Ovary (tissue), 9 donors: ENCODE results near the gene ALOX5AP. TPM values are rescaled to one million over a fixed set of nuclear protein-coding genes. Genes with fewer than 3 reads are reported as not detected.

Source experiments
- DNase-seq, 5 donors: peaks; one replicate each; pipeline ENCODE4 v3.0.0-alpha.2; 2019 to 2020
- H3K27ac ChIP-seq, 2 donors: fragments of 200-600 bp; one replicate each; pipeline versions ENCODE4 v1.5.1 to v1.8.0; 2019 to 2022
- H3K27me3 ChIP-seq: fragments of 200-600 bp; one replicate; pipeline ENCODE4 v1.8.0; 2022
- H3K36me3 ChIP-seq: fragments of 200-600 bp; sonication (generic); one replicate; pipeline ENCODE4 v1.5.1; 2019
- H3K4me1 ChIP-seq: one replicate; pipeline ENCODE4 v1.8.1; 2013; ENCODE audit warnings: mild to moderate bottlenecking, moderate library complexity; ENCODE audit not compliant: insufficient read depth
- H3K4me3 ChIP-seq: fragments of 200-600 bp; sonication (generic); one replicate; pipeline ENCODE4 v1.5.1; 2017
- H3K9me3 ChIP-seq, 2 donors: fragments of 200-600 bp in 1 of 2; sonication (generic) in 1 of 2; one replicate each; pipeline versions ENCODE4 v1.5.1 to v1.8.1; 2013 to 2019; ENCODE audit warnings: mild to moderate bottlenecking in 1 of 2, moderate library complexity in 1 of 2
- EP300 ChIP-seq: sonication (generic); formaldehyde crosslinking; IDR thresholded peaks from one replicate; pipeline ENCODE4 v1.6.1; 2017; ENCODE audit warnings: antibody characterized with exemption
- POLR2A ChIP-seq: fragments of 450-650 bp; IDR thresholded peaks from one replicate; pipeline ENCODE4 v1.6.1; 2017; ENCODE audit warnings: antibody characterized with exemption, mild to moderate bottlenecking, moderate library complexity
- WGBS, 3 donors: extraction: QIAGEN DNeasy Blood & Tissue Kit in 1 of 3; methylation state at CpG; one replicate each; pipeline versions ENCODE4 v1.1.5 to v1.1.7; 2013 to 2017; 5-methylcytosine and 5-hydroxymethylcytosine counted together
- intact Hi-C, 4 donors: fragments of 100-400 bp; cut with DNase I; formaldehyde crosslinking; loops; one replicate each; pipeline versions ENCODE4 v1.11.0 to v1.15.1; 2022 to 2023
- polyA plus RNA-seq, 2 donors: library from polyadenylated mRNA; stranded (reverse); fragments of 200-250 nt in 1 of 2; fragments of 350-450 nt in 1 of 2; fragmentation: Illumina TruSeq in 1 of 2; extraction: RNeasy Lipid Tissue Mini Kit (QIAGEN cat#74804) in 1 of 2; gene quantifications; one replicate each; pipeline ENCODE4 v1.2.3, GENCODE V29; 2013 to 2014
- total RNA-seq, 7 donors: library from RNA; depleted of rRNA in 2 of 7; stranded (reverse); fragments of >200 nt in 2 of 7; fragmentation: NEBNext Ultra II Directional in 3 of 7; extraction: Animal tissue kit (Norgen Biotek cat#: 25700) in 3 of 7; gene quantifications; one replicate each; pipeline versions ENCODE4 v1.1.0 to v1.2.4, GENCODE V29; 2016 to 2023
- TF ChIP-seq, protein P1 (sequence below), 3 donors: fragments of 450-650 bp in 2 of 3; fragments of 200-600 bp in 1 of 3; IDR thresholded peaks; one replicate each; pipeline versions ENCODE4 v1.5.1 to v1.8.0; 2016 to 2022; ENCODE audit warnings: antibody characterized with exemption in 3 of 3, mild to moderate bottlenecking in 1 of 3
- donor health status: DM: no; HTN: no; CAD: no; lungs with moderate emphysema.
- donor health status: DM: no; HTN: no; CAD: no.
- donor health status: Bipolar disorder and iron deficiency.
- donor health status: DM: yes; HTN: yes; CAD: no.
- donor health status: DM: no; HTN: no; CAD: no.
- donor health status: DM: yes; HTN: yes; CAD: no.

Gene ALOX5AP
- total and polyA plus RNA-seq, 9 donors: 3.3 to 41.6 (median 10.8) TPM

DNA sequence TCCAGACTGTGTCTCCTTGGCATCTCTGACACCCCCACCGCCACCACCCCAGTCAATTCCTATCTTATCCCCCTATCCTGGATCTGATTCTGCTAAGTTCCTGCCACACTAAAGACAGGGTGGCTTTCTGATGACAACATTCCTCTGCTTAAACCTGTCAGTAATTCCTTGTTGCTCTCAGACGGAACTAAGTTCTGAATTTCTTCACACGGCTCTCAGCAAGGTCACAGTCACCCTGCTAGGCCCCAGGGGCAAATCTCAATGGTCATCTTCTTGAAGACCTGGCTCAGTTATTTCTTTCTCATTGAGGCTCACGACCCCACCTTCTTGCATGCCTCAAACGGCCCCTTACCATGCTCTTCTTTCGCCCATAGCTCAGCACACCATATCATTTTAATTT lies 7.6 kb downstream of the ALOX5AP start:
- Histone ChIP-seq H3K27me3 (no peaks in the 10 kb centered on the region), H3K36me3 (no peaks in the 10 kb centered on the region), H3K4me3 (no peak overlapping the region), H3K4me1 (peaks cover 12% of the 10 kb centered on the region), H3K27ac (no peak overlapping the region), H3K9me3 (no peaks in the 10 kb centered on the region)
- intact Hi-C loops: no loop called here
- no peak for TF ChIP-seq POLR2A
- TF ChIP-seq, protein P1, sequence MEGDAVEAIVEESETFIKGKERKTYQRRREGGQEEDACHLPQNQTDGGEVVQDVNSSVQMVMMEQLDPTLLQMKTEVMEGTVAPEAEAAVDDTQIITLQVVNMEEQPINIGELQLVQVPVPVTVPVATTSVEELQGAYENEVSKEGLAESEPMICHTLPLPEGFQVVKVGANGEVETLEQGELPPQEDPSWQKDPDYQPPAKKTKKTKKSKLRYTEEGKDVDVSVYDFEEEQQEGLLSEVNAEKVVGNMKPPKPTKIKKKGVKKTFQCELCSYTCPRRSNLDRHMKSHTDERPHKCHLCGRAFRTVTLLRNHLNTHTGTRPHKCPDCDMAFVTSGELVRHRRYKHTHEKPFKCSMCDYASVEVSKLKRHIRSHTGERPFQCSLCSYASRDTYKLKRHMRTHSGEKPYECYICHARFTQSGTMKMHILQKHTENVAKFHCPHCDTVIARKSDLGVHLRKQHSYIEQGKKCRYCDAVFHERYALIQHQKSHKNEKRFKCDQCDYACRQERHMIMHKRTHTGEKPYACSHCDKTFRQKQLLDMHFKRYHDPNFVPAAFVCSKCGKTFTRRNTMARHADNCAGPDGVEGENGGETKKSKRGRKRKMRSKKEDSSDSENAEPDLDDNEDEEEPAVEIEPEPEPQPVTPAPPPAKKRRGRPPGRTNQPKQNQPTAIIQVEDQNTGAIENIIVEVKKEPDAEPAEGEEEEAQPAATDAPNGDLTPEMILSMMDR (IDR thresholded peaks at IDR 0.05): no peak
- no peak for TF ChIP-seq EP300
- WGBS, 3 donors: 63 to 72% (median 69%) methylated on average over 6 of the region's 6 CpGs
- DNase-seq: no peak

DNA sequence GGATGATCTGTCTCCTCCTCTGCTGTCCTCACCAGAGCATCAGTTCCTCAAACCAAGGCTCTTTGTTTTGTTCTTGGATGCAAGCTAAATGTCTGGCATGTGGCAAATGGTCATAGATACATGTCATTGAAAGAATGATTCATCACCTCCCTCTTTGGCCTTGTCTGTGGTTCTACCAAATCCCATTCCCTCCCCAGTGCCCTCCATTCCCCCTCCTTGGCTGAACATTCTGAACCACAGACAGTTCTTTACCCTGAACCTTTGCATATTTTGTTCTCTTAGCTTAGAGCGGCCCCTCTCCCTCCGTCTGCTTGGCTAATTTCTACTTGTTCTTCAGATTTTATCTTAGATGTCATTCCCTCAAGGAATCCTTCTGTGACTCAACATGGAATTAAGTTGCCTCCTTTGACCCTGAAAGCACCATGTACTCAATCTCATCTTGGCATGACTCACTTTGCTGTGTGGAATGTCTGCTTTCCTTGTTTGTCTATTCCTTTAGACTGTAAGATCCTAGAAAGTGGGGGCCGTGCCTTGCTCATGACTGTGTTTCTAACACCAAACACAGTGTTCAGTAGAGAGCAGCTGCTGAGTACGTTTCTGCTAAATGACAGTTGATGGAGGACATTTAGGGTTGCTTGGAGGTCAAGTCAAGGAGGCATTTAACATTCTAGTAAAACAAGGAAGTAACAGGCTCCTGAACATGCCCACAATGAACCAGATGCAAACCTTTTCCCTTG lies 8.1 kb downstream of the ALOX5AP start:
- Histone ChIP-seq H3K36me3 (no peaks in the 10 kb centered on the region), H3K9me3 (no peaks in the 10 kb centered on the region), H3K4me3 (no peak overlapping the region), H3K27me3 (no peaks in the 10 kb centered on the region), H3K27ac (no peak overlapping the region), H3K4me1 (peaks cover 12% of the 10 kb centered on the region)
- intact Hi-C loops: no loop called here
- TF ChIP-seq POLR2A: no peak
- no peak for TF ChIP-seq EP300
- TF ChIP-seq, protein P1 (IDR thresholded peaks at IDR 0.05): no peak
- DNase-seq: peak; percentile 23 to 60 (median 47)
- WGBS, 3 donors: 8 to 15% (median 9%) methylated on average over 4 of the region's 4 CpGs

DNA sequence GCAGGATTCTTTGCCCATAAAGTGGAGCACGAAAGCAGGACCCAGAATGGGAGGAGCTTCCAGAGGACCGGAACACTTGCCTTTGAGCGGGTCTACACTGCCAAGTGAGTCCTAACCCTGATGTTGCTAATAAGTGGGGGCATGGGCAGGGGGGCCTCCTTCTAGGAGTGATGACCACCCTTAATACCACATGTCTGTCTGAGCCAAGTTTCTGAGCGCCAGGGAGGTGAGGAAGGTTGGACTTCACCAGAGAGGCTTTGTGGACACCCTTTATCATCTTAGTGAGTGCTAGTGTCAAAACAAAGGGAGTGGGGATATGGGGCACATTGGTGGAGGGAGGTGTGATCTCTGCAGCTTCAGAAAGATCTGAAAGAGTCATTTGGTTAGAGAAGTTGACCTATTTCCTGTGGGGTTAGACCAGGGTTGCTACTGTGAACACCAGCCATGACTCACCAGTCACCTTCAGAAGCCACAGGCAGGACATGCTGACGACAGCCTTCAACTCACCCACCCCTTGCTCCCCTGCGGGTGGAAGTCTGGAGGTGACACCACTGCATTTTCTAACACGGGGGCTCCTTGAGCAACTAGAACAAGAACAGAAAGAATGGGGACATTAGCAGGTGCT lies 8.8 kb downstream of the ALOX5AP start:
- H3K27ac ChIP-seq: peak overlapping the region in 1 of 2 donors; percentile 40
- H3K4me1 ChIP-seq: peaks cover 12% of the 10 kb centered on the region
- H3K36me3 ChIP-seq: no peaks in the 10 kb centered on the region
- 49 to 63% (median 54%) methylated on average over 7 of the region's 7 CpGs for WGBS, 3 donors
- no peak overlapping the region for H3K4me3 ChIP-seq
- H3K9me3 ChIP-seq: no peaks in the 10 kb centered on the region
- peak in 1 of 5 donors; percentile 25 for DNase-seq
- H3K27me3 ChIP-seq: no peaks in the 10 kb centered on the region
- intact Hi-C loops: no loop called here
- TF ChIP-seq POLR2A: no peak
- no peak for TF ChIP-seq EP300
- TF ChIP-seq, protein P1 (IDR thresholded peaks at IDR 0.05): no peak

DNA sequence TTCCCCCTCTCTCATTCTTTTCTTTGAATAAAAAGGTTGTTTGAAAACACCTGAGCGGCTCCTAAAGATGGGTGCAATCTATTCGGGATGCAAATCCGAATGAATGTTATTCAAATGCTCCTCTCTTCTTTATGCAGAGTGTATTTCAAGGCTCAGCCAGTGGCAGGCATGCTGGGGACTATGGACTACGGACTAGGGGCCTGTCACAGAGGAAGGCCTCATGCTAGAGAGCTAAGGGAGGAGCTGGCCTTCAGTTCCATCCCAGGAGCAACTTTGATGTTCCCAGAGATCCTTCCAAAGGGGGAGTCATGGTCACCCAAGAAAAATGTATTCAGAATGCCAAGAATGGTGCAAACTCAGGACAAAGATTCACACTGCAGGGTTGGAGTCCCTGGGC lies 9.3 kb downstream of the ALOX5AP start:
- intact Hi-C loops: no loop called here
- Histone ChIP-seq H3K9me3 (no peaks in the 10 kb centered on the region), H3K27me3 (no peaks in the 10 kb centered on the region), H3K4me3 (no peak overlapping the region), H3K4me1 (peaks cover 14% of the 10 kb centered on the region), H3K27ac (no peak overlapping the region), H3K36me3 (no peaks in the 10 kb centered on the region)
- WGBS, 3 donors: 86 to 94% (median 90%) methylated on average over 4 of the region's 4 CpGs
- DNase-seq: no peak
- TF ChIP-seq, protein P1 (IDR thresholded peaks at IDR 0.05): no peak
- TF ChIP-seq EP300 (no peak), POLR2A (no peak)
